Panc1 (cell line): ENCODE data around the gene ARF1.

ENCODE experiments used
- POLR2AphosphoS5 ChIP-seq: IDR thresholded peaks from 2 replicates; pipeline ENCODE4 v1.6.1; 2012; ENCODE audit warnings: mild to moderate bottlenecking, low read depth, low read length, moderate library complexity
- TF ChIP-seq, protein P1 (sequence below): fragments of 450-650 bp; IDR thresholded peaks from 2 replicates; pipeline ENCODE4 v1.5.1; 2017; ENCODE audit warnings: mild to moderate bottlenecking
- TF ChIP-seq, protein P2 (sequence below), 2 experiments: IDR thresholded peaks; 2 replicates each; pipeline ENCODE4 v1.6.1; 2011 to 2012; ENCODE audit warnings: low read depth in 2 of 2, control low read depth in 1 of 2, low read length in 1 of 2, mild to moderate bottlenecking in 1 of 2, moderate library complexity in 1 of 2; ENCODE audit not compliant: insufficient read depth in 1 of 2

DNA sequence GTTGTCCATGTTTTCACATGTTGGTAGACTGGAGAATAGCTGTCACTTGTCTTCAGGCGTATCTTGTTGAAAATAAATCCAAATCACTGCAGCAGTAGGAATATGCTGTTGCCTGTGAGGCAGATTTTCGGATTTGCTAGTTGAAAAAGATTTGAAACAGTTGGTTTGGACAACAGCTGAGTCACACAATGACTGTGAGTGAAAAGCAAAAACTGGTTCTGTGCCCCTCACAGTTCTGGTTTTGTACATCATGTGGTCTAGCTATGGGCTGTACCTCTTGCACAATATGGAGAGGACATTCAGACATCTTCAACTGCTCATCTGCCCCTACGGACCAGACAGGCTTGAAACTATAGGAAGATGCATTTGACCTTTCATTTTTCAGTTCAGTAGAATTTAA, 1.8 kb downstream of the ARF1 start:
- TF ChIP-seq, protein P1, sequence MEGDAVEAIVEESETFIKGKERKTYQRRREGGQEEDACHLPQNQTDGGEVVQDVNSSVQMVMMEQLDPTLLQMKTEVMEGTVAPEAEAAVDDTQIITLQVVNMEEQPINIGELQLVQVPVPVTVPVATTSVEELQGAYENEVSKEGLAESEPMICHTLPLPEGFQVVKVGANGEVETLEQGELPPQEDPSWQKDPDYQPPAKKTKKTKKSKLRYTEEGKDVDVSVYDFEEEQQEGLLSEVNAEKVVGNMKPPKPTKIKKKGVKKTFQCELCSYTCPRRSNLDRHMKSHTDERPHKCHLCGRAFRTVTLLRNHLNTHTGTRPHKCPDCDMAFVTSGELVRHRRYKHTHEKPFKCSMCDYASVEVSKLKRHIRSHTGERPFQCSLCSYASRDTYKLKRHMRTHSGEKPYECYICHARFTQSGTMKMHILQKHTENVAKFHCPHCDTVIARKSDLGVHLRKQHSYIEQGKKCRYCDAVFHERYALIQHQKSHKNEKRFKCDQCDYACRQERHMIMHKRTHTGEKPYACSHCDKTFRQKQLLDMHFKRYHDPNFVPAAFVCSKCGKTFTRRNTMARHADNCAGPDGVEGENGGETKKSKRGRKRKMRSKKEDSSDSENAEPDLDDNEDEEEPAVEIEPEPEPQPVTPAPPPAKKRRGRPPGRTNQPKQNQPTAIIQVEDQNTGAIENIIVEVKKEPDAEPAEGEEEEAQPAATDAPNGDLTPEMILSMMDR, result no peak
- TF ChIP-seq, protein P2, sequence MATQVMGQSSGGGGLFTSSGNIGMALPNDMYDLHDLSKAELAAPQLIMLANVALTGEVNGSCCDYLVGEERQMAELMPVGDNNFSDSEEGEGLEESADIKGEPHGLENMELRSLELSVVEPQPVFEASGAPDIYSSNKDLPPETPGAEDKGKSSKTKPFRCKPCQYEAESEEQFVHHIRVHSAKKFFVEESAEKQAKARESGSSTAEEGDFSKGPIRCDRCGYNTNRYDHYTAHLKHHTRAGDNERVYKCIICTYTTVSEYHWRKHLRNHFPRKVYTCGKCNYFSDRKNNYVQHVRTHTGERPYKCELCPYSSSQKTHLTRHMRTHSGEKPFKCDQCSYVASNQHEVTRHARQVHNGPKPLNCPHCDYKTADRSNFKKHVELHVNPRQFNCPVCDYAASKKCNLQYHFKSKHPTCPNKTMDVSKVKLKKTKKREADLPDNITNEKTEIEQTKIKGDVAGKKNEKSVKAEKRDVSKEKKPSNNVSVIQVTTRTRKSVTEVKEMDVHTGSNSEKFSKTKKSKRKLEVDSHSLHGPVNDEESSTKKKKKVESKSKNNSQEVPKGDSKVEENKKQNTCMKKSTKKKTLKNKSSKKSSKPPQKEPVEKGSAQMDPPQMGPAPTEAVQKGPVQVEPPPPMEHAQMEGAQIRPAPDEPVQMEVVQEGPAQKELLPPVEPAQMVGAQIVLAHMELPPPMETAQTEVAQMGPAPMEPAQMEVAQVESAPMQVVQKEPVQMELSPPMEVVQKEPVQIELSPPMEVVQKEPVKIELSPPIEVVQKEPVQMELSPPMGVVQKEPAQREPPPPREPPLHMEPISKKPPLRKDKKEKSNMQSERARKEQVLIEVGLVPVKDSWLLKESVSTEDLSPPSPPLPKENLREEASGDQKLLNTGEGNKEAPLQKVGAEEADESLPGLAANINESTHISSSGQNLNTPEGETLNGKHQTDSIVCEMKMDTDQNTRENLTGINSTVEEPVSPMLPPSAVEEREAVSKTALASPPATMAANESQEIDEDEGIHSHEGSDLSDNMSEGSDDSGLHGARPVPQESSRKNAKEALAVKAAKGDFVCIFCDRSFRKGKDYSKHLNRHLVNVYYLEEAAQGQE (IDR thresholded peaks at IDR 0.05; ENCODE audit: insufficient read depth in 1 of 2, low read depth in 2 of 2, low read length in 1 of 2), result no peak
- TF ChIP-seq POLR2AphosphoS5, result no peak
